ENCODE measurements around the gene SLC12A4. TPM values are rescaled to one million over a fixed set of nuclear protein-coding genes. Genes with fewer than 3 reads are reported as not detected.
A peak's percentile ranks its signal among the peaks of the same experiment; 100 is the strongest.
"Not testable (repeated sequence)": the region's sequence is repeated elsewhere in the genome, so short reads cannot be mapped to it uniquely, and the experiment has no call there.

The SLC12A4 gene
- polyA plus RNA-seq, 12 donors = 28.2 to 51.5 (median 40.7) TPM; not detected in 1

- no peak for DNase-seq
Measured at GRCh38 chr16:67928147-67928546, 40.3 kb downstream of the SLC12A4 start.

GRCh38 chr16:67927131-67927941 lies 41.1 kb downstream of the SLC12A4 start:
- no peak for DNase-seq

- no peak for DNase-seq
Measured at GRCh38 chr16:67926181-67926750, 42.2 kb downstream of the SLC12A4 start.

DNA sequence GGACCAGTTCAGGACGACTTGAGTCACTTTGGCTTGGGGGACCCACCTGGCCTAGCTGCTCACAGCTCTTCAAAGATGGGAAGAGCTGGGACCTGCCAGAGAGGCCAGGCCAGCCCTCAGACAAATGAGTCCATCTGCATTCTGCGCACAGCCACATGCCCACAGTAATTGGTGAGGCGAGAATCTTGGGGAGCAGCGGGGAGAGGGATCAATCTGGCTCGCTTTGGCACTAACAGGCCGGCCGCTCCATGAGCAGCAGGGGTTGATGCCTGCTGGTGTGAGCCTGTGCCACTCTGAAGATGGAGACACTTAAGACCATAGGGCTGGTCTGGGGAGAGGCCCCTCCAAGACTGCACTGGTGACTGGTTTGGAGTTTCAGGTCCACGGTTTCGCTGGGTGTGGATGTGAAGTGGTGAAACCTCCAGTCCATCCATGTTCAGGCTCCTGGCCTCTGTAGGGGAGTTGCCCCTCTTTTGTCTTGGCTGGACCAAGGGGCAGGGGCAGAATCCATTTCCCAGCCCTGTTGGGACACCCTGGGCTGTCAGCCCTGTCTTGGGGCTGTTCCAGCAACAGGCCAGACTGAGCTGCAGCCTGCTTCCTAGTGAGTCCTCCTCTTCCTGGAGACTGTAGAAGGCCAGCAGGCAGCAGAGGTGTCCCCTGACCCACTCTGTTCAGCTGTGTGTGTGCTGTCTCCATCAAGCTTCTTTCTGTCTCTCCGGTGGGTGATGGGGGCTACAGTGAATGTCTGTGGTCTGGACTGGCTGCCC lies 44.1 kb downstream of the SLC12A4 start:
- DNase-seq = no peak

- DNase-seq = no peak
Measured at GRCh38 chr16:67923414-67924116, 44.9 kb downstream of the SLC12A4 start.

GRCh38 chr16:67922740-67923139 lies 45.7 kb downstream of the SLC12A4 start:
- DNase-seq = no peak

GRCh38 chr16:67922221-67922620 lies 46.2 kb downstream of the SLC12A4 start:
- no peak for DNase-seq

- no peak for DNase-seq
Measured at GRCh38 chr16:67919622-67920221, 48.7 kb downstream of the SLC12A4 start.

DNA sequence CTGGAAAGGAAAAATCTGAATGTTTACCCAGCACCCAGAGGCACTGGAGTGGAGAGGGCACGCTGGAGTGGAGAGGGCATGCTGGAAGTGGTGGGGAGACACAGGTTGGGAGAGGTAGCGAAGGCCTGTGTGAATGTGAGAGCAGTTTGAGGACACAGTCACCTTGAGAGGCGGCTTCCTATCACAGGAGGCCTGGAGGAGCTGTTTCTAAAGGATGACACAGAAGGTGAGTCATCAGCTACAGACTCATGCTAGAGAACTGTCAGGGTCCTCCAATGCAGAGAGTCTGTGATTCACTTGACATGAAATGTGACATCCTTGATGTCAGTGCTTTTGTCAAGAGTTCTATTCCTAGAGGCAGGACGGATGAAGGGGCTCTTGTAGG lies 50.6 kb downstream of the SLC12A4 start:
- no peak for DNase-seq

DNA sequence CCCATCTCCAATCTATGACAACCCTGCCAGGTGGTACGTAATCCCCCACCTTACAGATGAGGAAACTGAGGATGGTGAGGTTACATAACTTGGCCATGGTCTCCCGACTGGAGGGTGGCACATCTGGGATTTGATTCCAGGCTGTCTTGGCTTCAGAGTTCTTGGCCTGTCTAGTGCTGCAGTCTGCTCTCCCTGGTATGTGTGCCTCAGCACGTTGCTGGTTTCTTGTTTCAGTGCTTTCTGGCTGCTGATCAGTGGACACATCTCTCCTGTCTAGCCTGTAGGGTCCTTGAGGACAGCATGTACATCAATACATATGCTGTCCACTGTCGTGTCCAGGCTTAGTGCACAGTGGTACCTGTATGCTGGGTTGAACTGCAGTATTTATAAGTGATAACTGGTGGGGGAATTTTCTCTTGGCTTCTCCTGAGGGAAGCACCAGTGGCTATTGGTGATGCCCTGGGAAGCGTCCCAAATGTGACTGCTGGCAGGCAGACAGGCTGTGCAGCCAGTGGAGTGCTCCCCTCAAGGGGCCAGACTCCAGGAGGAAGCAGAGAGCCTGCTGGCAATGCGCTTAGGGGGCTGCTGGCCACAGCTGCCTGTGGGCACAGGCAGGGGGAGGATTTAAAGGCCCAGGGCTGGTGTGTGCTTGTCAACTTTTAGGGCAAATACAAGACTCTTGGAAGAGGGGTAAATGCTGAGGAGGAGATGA lies 51.1 kb downstream of the SLC12A4 start:
- no peak for DNase-seq

DNA sequence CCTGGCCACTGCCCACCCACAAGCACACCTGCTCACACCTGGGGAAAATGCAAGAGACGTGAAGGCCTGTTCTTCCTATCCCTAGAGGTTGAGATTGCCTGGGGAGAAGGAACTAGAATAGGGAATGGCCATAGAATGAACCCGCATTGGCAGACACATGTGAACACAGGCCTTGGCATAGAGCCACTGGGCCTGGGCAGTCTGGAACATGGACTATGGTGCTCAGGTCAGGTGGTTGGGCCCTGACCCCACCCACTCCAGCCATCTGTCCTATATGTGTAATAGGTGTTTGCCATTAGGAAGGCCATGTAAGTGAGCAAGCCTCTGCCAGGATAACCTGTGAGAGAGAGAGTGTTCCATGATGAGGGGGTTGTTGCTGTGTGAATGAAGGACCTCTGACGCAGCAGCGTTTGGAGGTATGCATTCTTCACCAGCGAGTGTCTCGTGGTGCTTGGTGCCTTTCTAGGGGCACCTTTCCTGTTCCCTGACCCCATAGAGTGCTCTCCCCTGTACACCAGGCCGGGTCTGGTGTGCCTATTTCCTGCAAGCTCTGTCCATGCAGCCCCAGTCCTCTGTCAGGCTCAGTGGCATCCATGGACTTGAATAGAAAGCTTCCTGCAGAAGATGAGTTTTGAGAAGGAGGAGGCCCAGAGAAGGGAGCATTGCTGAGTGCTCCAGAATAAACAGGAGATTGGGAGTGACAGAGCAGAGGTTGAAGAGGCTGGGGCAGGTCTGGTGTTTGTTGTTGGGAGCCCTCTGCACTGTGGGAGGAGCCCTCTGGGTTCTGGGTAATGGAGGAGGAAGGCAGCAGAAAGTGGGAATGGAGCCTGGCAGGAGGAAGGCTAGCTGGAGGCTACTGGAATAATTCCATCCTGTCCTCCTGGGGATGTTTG lies 52.4 kb downstream of the SLC12A4 start:
- no peak for DNase-seq

- DNase-seq = not testable (repeated sequence)
Measured at GRCh38 chr16:67915496-67915769, 53.0 kb downstream of the SLC12A4 start.

DNA sequence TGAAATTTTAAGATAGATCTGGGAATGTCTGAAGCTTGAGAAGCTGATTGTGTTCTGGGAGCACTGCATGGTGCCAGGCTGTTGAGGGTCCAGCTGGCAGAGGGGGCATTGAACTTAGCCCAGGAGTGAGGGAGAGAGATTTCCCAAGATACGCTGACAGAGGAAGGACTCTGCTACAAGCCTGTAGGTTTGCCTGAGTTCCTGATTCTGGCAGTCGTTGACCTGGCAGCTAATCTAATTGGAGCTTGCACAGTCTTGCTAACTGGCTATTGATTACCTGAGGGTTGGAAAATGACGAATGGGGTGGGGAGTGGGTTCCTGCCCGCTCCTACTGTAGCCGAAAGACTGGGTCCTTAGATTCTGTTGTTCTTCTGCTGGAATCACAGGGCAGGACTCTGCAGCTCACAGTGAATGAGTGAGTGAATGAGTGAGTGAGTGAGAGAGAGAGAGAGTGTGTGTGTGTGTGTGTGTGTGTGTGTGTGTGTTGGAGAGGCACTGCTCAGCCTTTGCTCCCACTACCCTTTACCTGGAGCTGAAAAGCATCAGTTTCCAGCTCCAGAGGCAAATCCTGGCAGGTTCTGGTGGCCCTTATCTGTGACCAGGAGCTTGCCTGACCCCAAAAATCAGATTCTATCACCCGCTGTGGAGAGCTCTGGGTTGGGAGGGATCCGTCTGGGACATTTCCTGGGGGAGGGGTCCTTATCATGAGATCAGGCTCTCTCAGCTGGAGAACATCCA lies 53.5 kb downstream of the SLC12A4 start:
- DNase-seq = no peak

- peak; percentile 35 for DNase-seq
Measured at GRCh38 chr16:67910158-67910557, 58.3 kb downstream of the SLC12A4 start.

- no peak for DNase-seq
Measured at GRCh38 chr16:67909056-67909742, 59.2 kb downstream of the SLC12A4 start.

DNA sequence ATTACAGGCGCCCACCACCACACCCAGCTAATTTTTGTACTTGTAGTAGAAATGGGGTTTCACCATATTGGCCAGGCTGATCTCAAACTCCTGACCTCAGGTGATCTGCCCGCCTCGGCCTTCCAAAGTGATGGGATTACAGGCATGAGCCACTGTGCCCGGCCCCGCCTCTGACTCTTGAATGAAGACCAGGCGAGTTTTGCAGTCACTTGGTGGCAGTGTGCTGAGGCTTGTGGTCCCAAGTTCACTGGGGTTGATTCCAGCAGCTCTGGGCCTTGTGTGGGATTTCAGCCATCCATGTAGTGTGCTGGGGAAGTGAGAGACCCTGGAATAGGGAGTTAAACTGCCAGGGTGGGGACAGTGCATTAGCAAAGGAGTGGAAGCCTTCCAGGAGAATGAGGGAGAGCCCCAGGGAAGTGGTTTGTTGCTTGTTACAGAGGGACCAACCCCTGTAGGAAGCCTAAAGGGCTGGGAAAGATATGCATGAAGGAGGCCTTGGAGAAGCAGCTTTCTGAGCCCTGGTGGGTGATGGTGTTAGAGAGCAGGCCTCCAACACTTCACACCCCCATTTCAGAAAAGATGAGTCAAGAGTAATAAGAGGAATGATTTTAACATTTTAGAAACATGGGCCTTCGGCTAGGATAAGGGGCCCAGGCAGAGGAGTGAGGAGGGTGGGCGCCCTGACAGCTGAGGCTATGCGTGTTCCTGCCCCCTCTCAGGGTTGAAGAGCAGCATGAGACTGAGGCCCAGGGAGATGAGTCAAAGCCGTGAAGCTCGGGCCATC lies 60.8 kb downstream of the SLC12A4 start:
- DNase-seq = no peak

GRCh38 chr16:67902831-67903230 lies 65.6 kb downstream of the SLC12A4 start:
- no peak for DNase-seq

GRCh38 chr16:67901734-67902133 lies 66.7 kb downstream of the SLC12A4 start:
- no peak for DNase-seq
